ENCODE data around the gene ETS1.

- no peak for TF ChIP-seq CTCF (IDR thresholded peaks at IDR 0.05; ENCODE audit: poor library complexity)
- no peak for TF ChIP-seq EZH2 (IDR thresholded peaks at IDR 0.05; ENCODE audit: borderline replicate concordance)
- TF ChIP-seq EZH2phosphoT487 (IDR thresholded peaks at IDR 0.05; ENCODE audit: low read depth, severe bottlenecking, unreplicated experiment): no peak
Measured at GRCh38 chr11:128416976-128417375, 170.4 kb downstream of the ETS1 start.
